ENCODE data around the gene RDH14.

DNA sequence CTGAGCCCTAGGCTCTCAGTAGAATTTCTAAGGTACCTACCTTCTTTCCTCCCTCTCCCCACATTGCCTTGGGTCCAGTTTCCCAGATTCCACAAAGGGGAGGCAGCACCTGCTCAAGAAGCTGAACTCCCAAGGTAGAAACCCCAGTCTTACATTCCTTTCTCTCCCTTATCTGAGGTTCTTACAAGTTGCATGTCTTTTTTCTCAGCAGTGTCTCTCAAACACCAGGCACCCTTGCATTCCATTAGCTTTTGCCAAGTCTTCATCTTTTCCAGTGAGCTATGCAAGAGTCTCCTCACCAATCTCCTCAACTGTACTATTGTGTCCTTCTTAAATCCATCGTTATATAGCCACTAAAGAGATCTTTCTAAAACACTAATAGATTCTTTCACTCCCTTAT lies 33.0 kb upstream of the RDH14 start:
- TF ChIP-seq, protein P1, sequence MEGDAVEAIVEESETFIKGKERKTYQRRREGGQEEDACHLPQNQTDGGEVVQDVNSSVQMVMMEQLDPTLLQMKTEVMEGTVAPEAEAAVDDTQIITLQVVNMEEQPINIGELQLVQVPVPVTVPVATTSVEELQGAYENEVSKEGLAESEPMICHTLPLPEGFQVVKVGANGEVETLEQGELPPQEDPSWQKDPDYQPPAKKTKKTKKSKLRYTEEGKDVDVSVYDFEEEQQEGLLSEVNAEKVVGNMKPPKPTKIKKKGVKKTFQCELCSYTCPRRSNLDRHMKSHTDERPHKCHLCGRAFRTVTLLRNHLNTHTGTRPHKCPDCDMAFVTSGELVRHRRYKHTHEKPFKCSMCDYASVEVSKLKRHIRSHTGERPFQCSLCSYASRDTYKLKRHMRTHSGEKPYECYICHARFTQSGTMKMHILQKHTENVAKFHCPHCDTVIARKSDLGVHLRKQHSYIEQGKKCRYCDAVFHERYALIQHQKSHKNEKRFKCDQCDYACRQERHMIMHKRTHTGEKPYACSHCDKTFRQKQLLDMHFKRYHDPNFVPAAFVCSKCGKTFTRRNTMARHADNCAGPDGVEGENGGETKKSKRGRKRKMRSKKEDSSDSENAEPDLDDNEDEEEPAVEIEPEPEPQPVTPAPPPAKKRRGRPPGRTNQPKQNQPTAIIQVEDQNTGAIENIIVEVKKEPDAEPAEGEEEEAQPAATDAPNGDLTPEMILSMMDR (optimal IDR thresholded peaks at IDR 0.05 in 1 of 3, IDR thresholded peaks at IDR 0.05 in 1 of 3, conservative IDR thresholded peaks at IDR 0.05 in 1 of 3; ENCODE audit: extremely low read depth in 1 of 3, insufficient read depth in 2 of 3, low read length in 3 of 3): no peak
- TF ChIP-seq EZH2 (IDR thresholded peaks at IDR 0.05; ENCODE audit: low read length): no peak
